HEK293T (cell line): ENCODE data around the gene FCHSD1.

Experiments
- HDGF ChIP-seq: fragments of 450-650 bp; IDR thresholded peaks from 2 replicates; pipeline ENCODE4 v1.6.1; 2017; ENCODE audit warnings: antibody characterized with exemption, borderline replicate concordance
- ZNF384 ChIP-seq: fragments of 450-650 bp; IDR thresholded peaks from 2 replicates; pipeline ENCODE4 v1.6.1; 2016

DNA sequence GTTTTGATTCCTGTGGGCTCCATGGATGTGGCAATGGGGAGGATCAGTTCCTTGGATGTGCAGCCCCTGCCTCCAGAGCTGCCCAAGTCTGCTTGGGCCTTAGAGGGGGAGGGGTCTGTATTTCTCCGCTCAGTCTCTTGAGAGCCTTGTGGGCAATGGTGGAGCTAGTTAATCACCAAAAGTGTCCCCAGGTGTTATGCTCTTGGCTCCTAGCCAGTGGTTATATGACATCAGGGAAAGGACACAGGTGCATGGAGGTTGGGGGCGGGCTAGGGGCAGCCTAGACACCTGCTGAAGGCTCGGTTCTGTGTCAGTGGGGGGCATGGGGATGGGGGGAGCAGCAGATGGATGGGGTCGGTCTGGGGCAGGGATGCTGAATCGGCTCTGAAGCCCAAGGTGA lies 43.3 kb upstream of the FCHSD1 start:
- TF ChIP-seq HDGF: no peak
- TF ChIP-seq ZNF384: no peak
